Right ventricle myocardium inferior (tissue), 1 donor: ENCODE measurements around the gene LUC7L2. TPM values are rescaled to one million over a fixed set of nuclear protein-coding genes. Genes with fewer than 3 reads are reported as not detected.
"Not testable (repeated sequence)": the region's sequence is repeated elsewhere in the genome, so short reads cannot be mapped to it uniquely, and the experiment has no call there.

Experiments
- ATAC-seq: fragments of 200-7000 bp; cut with Tn5 transposase; one replicate; pipeline ENCODE4 v1.9.1; 2020; ENCODE audit warnings: mild to moderate bottlenecking, moderate library complexity
- DNase-seq: peaks from one replicate; pipeline ENCODE4 v3.0.0; 2021; ENCODE audit errors: missing footprints
- intact Hi-C: fragments of 100-400 bp; cut with DNase I; formaldehyde crosslinking; loops from one replicate; pipeline ENCODE4 v1.11.0; 2022
- total RNA-seq: library from RNA; stranded (reverse); fragmentation: NEBNext Ultra II Directional; extraction: Animal tissue kit (Norgen Biotek cat#: 25700); gene quantifications from one replicate; pipeline ENCODE4 v1.2.1, GENCODE V29; 2021
- donor health status: DM: no; HTN: yes; CAD: no; lungs with severe emphysema.

The LUC7L2 gene
- total RNA-seq, 1 donor from 2014 or later: 44.9 TPM

- intact Hi-C loops: no loop called here
- DNase-seq (no peak), ATAC-seq (no peak)
These were observed 24.9 kb downstream of the LUC7L2 start for GRCh38 chr7:139384611-139385010.

DNA sequence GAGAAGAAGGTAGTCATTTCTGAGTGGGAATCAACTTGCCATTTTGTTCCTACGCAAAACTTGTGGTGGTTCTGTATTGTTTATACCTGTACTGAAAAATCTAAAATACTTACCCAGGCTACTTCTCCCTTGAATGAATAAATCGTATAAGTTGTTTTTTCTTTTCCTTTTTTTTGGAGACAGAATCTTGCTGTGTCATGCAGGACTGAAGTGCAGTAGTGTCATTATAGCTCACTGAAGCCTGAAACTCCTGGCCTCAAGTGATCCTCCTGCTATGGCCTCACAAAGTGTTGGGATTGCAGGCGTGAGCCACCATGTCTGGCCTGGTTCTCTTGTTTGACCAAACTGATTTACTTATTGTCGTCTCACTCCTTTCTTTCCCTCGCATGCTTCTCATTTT, 27.9 kb downstream of the LUC7L2 start:
- ATAC-seq: no peak
- intact Hi-C loops: no loop called here
- DNase-seq: no peak

DNA sequence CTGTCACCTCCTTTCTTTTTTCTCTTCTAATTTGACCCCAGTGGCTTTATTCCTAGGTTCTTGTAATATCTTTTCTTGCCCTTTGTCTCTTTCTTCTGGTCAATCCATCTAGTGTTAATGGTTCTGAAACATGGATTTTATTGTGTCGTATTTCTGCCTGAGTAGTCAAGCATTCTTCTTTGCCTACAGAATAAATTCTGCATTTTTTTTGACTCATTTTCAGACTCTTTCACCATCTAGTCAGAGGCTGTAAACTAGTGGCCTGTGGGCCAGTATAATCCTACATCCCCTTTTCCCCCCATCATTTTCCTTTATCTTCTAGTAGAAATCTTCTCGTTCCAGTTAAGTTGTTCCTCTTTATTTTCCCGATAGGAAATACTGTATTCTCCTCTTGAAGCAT, 29.4 kb downstream of the LUC7L2 start:
- DNase-seq: no peak
- intact Hi-C loops: no loop called here
- no peak for ATAC-seq

- no peak for DNase-seq
- ATAC-seq: no peak
- intact Hi-C loops: no loop called here
These were observed 30.1 kb downstream of the LUC7L2 start for GRCh38 chr7:139389774-139390173.

DNA sequence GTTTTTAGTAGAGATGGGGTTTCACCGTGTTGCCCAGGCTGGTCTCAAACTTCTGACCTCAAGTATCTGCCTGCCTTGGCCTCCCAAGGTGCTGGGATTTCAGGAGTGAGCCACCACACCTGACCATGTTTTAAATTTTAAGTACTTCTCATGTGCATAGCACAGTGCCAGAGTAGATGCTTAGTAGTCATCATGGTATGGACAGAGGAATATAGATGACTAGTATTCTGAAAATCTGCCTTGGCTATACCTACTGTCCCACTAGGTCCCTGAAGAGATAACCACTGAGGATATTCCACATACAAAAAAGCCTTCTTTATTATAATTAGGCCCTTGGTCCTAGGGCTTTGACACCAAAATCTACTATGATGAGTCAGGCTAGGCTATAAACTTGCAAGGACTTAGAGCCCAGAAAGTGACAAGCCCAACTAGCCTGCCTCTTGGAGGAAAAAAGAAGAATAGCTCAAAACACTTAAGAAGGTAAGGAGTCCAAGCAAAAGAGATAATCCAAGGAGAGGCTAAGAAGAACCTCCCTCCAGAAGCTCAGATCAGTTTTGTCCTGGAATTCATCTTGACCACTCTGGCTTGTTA, 34.0 kb downstream of the LUC7L2 start:
- DNase-seq (no peak), ATAC-seq (no peak)
- intact Hi-C loops: no loop called here

GRCh38 chr7:139394540-139394939, 34.8 kb downstream of the LUC7L2 start:
- intact Hi-C loops: no loop called here
- ATAC-seq (no peak), DNase-seq (no peak)

GRCh38 chr7:139396323-139396951, 36.7 kb downstream of the LUC7L2 start:
- intact Hi-C loops: no loop called here
- DNase-seq: no peak
- ATAC-seq: no peak

GRCh38 chr7:139397192-139397591, 37.5 kb downstream of the LUC7L2 start:
- DNase-seq (no peak), ATAC-seq (no peak)
- intact Hi-C loops: no loop called here

- no peak for DNase-seq
- ATAC-seq: no peak
- intact Hi-C loops: no loop called here
These were observed 43.9 kb downstream of the LUC7L2 start for GRCh38 chr7:139403601-139404000.

GRCh38 chr7:139407555-139407954, 47.9 kb downstream of the LUC7L2 start:
- intact Hi-C loops: no loop called here
- DNase-seq: no peak
- ATAC-seq: no peak

- ATAC-seq, intact Hi-C loops, DNase-seq: not testable (repeated sequence)
These were observed 55.2 kb downstream of the LUC7L2 start for GRCh38 chr7:139414743-139415402.

- DNase-seq: no peak
- intact Hi-C loops: no loop called here
- no peak for ATAC-seq
These were observed 56.7 kb downstream of the LUC7L2 start for GRCh38 chr7:139416405-139416804.

DNA sequence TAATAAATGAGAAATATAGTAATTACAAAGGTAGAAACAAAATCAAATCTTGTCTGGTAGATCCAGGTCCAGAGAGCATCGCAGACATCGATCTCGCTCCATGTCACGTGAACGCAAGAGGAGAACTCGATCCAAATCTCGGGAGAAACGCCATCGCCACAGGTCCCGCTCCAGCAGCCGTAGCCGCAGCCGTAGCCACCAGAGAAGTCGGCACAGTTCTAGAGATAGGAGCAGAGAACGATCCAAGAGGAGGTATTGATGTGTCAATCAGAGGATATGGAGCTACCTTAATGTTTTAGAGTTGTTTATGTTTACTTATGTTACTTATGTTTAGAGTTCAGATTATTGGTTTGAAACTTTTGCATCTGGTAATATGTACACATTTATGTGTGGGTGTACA, 57.8 kb downstream of the LUC7L2 start:
- DNase-seq (no peak), ATAC-seq (no peak)
- intact Hi-C loops: no loop called here

DNA sequence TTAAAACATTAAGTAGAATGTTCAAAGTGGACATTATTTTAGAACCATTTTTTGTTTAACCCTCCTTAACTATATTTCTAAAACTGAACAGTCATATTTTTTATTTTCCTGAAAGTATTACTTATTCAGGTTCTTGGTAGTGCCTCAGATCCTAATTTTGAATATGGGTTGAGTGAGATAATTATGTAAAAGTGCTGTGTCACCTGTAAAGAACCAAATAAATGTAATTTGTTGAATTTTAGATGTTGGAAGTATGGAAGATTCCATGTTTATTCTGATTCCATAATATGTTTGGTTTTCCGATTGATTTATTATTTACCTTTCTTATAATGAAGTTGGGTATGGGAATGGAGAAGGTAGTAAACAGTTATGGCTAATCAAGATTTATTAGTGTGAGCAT, 61.4 kb downstream of the LUC7L2 start:
- ATAC-seq (no peak), DNase-seq (no peak)
- intact Hi-C loops: no loop called here

DNA sequence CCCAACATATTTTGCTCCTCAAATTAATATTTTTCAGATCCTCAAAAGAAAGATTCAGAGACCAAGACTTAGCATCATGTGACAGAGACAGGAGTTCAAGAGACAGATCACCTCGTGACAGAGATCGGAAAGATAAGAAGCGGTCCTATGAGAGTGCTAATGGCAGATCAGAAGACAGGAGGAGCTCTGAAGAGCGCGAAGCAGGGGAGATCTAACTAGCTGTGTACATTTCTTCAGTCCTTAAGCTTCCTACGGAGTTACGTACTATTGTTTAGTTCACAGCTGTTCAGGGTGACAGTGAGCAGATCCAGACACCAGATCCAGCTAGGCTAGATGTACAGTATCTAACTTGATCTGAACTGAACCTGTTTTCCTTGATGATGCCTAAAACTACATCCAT, 62.4 kb downstream of the LUC7L2 start:
- intact Hi-C loops: no loop called here
- no peak for DNase-seq
- ATAC-seq: peak; percentile 33

GRCh38 chr7:139423091-139423490, 63.4 kb downstream of the LUC7L2 start:
- DNase-seq (no peak), ATAC-seq (no peak)
- intact Hi-C loops: no loop called here

- intact Hi-C loops: no loop called here
- DNase-seq: no peak
- no peak for ATAC-seq
These were observed 64.3 kb downstream of the LUC7L2 start for GRCh38 chr7:139424004-139424403.

GRCh38 chr7:139425701-139426100, 66.0 kb downstream of the LUC7L2 start:
- DNase-seq, intact Hi-C loops: not testable (repeated sequence)

DNA sequence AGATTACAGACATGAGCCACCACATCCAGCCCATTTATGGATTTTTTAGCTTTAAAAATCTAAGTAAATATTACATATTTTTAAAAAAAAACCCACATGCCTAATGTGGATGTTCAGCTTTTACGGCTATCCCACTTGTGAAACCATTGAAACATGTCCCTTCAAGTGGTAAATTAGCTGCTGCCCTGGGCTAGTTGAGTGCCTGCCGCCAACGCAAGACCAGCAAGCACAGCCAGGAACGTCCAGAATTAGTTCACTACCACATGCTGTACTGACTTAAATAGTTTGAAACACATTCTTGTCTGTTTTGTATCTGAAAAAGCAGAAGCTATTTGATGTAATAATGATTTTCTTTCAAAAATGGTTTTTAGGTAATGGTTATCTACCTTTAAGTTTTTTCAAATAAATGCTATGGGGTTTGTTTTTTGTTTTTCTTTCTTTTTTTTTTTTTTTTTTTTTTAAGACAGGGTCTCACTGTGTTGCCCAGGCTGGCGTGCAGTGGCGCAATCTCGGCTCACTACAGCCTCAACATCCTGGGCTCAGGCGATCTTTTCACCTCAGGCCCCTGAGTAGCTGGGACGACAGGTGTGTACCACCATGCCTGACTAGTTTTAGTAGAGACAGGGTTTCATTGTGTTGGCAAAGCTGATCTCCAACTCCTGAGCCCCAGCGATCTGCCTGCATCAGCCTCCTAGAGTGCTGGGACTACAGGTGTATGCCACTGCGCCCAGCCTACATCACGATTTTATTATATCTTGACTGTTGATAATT, 66.7 kb downstream of the LUC7L2 start:
- ATAC-seq: peak; percentile 58
- DNase-seq: no peak
- intact Hi-C loops: no loop called here

More at GRCh38 chr7:139425701-139426100, 66.0 kb downstream of the LUC7L2 start:
- not testable (repeated sequence) for ATAC-seq

DNA sequence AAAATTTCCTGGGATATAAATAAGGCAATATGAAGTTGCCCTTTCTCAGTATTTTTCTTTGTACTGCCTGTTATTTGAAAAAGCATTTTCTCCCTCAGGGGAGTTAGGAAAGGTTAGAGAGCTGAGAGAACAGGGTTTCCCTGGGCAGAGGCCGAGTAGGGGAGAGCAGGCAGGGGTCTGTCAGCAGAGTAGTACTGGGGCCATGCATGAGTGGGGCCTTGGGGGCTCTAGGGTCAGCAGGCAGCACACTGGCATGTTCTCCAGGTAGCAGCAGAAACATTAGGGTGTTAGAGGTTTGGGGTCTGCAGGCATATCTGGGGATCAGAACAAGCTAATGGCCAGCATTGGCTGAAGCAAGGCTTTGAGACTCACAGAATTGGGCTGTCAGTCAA, 67.3 kb downstream of the LUC7L2 start:
- intact Hi-C loops: no loop called here
- DNase-seq: no peak
- no peak for ATAC-seq
